GM12878 (cell line): Measurements from ENCODE around the gene RPA3.

ENCODE experiments used
- ATF2 ChIP-seq: IDR thresholded peaks from 2 replicates; pipeline ENCODE4 v1.6.1; 2012; ENCODE audit warnings: low read length, inconsistent platforms
- BACH1 ChIP-seq: fragments of 450-650 bp; IDR thresholded peaks from 2 replicates; pipeline ENCODE4 v1.6.1; 2017; ENCODE audit warnings: mild to moderate bottlenecking, borderline replicate concordance
- CBX5 ChIP-seq: sonication (generic); IDR thresholded peaks from 2 replicates; pipeline ENCODE4 v1.6.1; 2016; ENCODE audit warnings: low read depth, moderate library complexity, mild to moderate bottlenecking, inconsistent platforms
- CTCF ChIP-seq, 3 experiments: IDR thresholded peaks in 2 of 3; conservative IDR thresholded peaks in 1 of 3; 2 replicates each; pipeline ENCODE4 v1.5.1; 2011; ENCODE audit warnings: low read depth in 3 of 3, low read length in 3 of 3, mild to moderate bottlenecking in 3 of 3, control low read depth in 2 of 3, moderate library complexity in 2 of 3, inconsistent platforms in 1 of 3, mixed read lengths in 1 of 3; ENCODE audit not compliant: control insufficient read depth in 2 of 3, insufficient read depth in 1 of 3; ENCODE audit errors: extremely low read depth in 1 of 3
- EZH2 ChIP-seq: IDR thresholded peaks from 2 replicates; pipeline ENCODE4 v1.6.1; 2012; ENCODE audit warnings: low read depth, mild to moderate bottlenecking, control low read depth, inconsistent platforms, low read length, borderline replicate concordance; ENCODE audit not compliant: control insufficient read depth
- IRF5 ChIP-seq: fragments of 450-650 bp; IDR thresholded peaks from 2 replicates; pipeline ENCODE4 v1.6.1; 2017; ENCODE audit warnings: borderline replicate concordance
- KDM1A ChIP-seq: fragments of 200-600 bp; sonication (generic); IDR thresholded peaks from 2 replicates; pipeline ENCODE4 v1.6.1; 2016; ENCODE audit warnings: borderline replicate concordance
- POLR2A ChIP-seq: IDR thresholded peaks from 2 replicates; pipeline ENCODE4 v1.6.1; 2011; ENCODE audit warnings: low read depth, mild to moderate bottlenecking, low read length
- TAF1 ChIP-seq: IDR thresholded peaks from 2 replicates; pipeline ENCODE4 v1.6.1; 2011; ENCODE audit warnings: mild to moderate bottlenecking, low read depth, low read length, borderline replicate concordance
- TCF3 ChIP-seq: IDR thresholded peaks from 2 replicates; pipeline ENCODE4 v1.6.1; 2012; ENCODE audit warnings: low read depth, mild to moderate bottlenecking, low read length, borderline replicate concordance; ENCODE audit not compliant: insufficient read depth
- TF ChIP-seq, protein P1 (sequence below): fragments of 450-650 bp; formaldehyde crosslinking; IDR thresholded peaks from 2 replicates; pipeline ENCODE4 v1.5.0; 2022; ENCODE audit warnings: mild to moderate bottlenecking, missing genetic modification characterization

GRCh38 chr7:7640221-7641128 is 77.9 kb downstream of the RPA3 start, which contains the start of gene UMAD1:
- TF ChIP-seq, protein P1, sequence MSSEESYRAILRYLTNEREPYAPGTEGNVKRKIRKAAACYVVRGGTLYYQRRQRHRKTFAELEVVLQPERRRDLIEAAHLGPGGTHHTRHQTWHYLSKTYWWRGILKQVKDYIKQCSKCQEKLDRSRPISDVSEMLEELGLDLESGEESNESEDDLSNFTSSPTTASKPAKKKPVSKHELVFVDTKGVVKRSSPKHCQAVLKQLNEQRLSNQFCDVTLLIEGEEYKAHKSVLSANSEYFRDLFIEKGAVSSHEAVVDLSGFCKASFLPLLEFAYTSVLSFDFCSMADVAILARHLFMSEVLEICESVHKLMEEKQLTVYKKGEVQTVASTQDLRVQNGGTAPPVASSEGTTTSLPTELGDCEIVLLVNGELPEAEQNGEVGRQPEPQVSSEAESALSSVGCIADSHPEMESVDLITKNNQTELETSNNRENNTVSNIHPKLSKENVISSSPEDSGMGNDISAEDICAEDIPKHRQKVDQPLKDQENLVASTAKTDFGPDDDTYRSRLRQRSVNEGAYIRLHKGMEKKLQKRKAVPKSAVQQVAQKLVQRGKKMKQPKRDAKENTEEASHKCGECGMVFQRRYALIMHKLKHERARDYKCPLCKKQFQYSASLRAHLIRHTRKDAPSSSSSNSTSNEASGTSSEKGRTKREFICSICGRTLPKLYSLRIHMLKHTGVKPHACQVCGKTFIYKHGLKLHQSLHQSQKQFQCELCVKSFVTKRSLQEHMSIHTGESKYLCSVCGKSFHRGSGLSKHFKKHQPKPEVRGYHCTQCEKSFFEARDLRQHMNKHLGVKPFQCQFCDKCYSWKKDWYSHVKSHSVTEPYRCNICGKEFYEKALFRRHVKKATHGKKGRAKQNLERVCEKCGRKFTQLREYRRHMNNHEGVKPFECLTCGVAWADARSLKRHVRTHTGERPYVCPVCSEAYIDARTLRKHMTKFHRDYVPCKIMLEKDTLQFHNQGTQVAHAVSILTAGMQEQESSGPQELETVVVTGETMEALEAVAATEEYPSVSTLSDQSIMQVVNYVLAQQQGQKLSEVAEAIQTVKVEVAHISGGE (CRISPR knock-in tag): no peak
- 0 out of 2 replicates have a peak, but pooled peaks have one; percentile 70 for TF ChIP-seq CBX5
- TF ChIP-seq KDM1A: no peak
- no peak for TF ChIP-seq CTCF (IDR thresholded peaks at IDR 0.05 in 2 of 3, conservative IDR thresholded peaks at IDR 0.05 in 1 of 3; ENCODE audit: control insufficient read depth in 2 of 3, extremely low read depth in 1 of 3, insufficient read depth in 1 of 3, low read depth in 3 of 3, low read length in 3 of 3)
- TF ChIP-seq ATF2: peak; percentile 41; the same call in 1 of the 2 replicates
- TF ChIP-seq EZH2: no peak
- TF ChIP-seq POLR2A: peak; percentile 95
- TF ChIP-seq IRF5: peak; percentile 58; the same call in 1 of the 2 replicates
- TF ChIP-seq TCF3: peak; percentile 74; the same call in 1 of the 2 replicates
- TF ChIP-seq BACH1: peak; percentile 61; the same call in 1 of the 2 replicates
- TF ChIP-seq TAF1: peak; percentile 93
